ENCODE results near the gene OR1N2. TPM values are rescaled to one million over a fixed set of nuclear protein-coding genes. Genes with fewer than 3 reads are reported as not detected.
A peak's percentile ranks its signal among the peaks of the same experiment; 100 is the strongest.

Gene OR1N2
- total RNA-seq, 1 experiment from 2014 or later: not detected

- no peaks in the 10 kb centered on the region for H3K4me1 ChIP-seq (ENCODE audit: insufficient read depth, low read length, poor library complexity, severe bottlenecking)
- intact Hi-C loops (cut with micrococcal nuclease; ENCODE audit: unreplicated experiment): no loop called here
- H3K27me3 ChIP-seq (replicated peaks; ENCODE audit: insufficient read depth, low read depth, low read length, poor library complexity): no peaks in the 10 kb centered on the region
- no peak overlapping the region for H3K27ac ChIP-seq (ENCODE audit: low read depth, low read length, poor library complexity, severe bottlenecking)
- no peaks in the 10 kb centered on the region for H3K36me3 ChIP-seq (ENCODE audit: insufficient read depth, low read length, poor library complexity, severe bottlenecking)
- H3K9me3 ChIP-seq (ENCODE audit: low read depth, low read length, poor library complexity, severe bottlenecking): no peaks in the 10 kb centered on the region
- ChIA-PET CTCF (no interaction called here), POLR2A (ENCODE audit: low non-redundant PET) (no interaction called here)
- no peak overlapping the region for H3K4me3 ChIP-seq (ENCODE audit: low read depth, low read length, poor library complexity, severe bottlenecking)
- DNase-seq (ENCODE audit: low spot score): no peak
- BruUV-seq (replicated peaks): no TSS peak
- TF ChIP-seq EZH2 (IDR thresholded peaks at IDR 0.05; ENCODE audit: borderline replicate concordance, low read depth, low read length, poor library complexity, severe bottlenecking) (no peak), CTCF (conservative IDR thresholded peaks at IDR 0.05; ENCODE audit: low read depth, low read length) (no peak)
These were observed 8.5 kb downstream of the OR1N2 start for GRCh38 chr9:122561446-122561845.

GRCh38 chr9:122562134-122562760 is 9.3 kb downstream of the OR1N2 start:
- POLR2A ChIA-PET (ENCODE audit: low non-redundant PET): no interaction called here
- intact Hi-C loops (cut with micrococcal nuclease; ENCODE audit: unreplicated experiment): no loop called here
- H3K9me3 ChIP-seq (ENCODE audit: low read depth, low read length, poor library complexity, severe bottlenecking): no peaks in the 10 kb centered on the region
- no peak overlapping the region for H3K4me3 ChIP-seq (ENCODE audit: low read depth, low read length, poor library complexity, severe bottlenecking)
- H3K27ac ChIP-seq (ENCODE audit: low read depth, low read length, poor library complexity, severe bottlenecking): no peak overlapping the region
- peaks cover 4% of the 10 kb centered on the region for H3K27me3 ChIP-seq (replicated peaks; ENCODE audit: insufficient read depth, low read depth, low read length, poor library complexity)
- TF ChIP-seq CTCF (conservative IDR thresholded peaks at IDR 0.05; ENCODE audit: low read depth, low read length) (no peak), EZH2 (IDR thresholded peaks at IDR 0.05; ENCODE audit: borderline replicate concordance, low read depth, low read length, poor library complexity, severe bottlenecking) (no peak)
- CTCF ChIA-PET: no interaction called here
- no peaks in the 10 kb centered on the region for H3K4me1 ChIP-seq (ENCODE audit: insufficient read depth, low read length, poor library complexity, severe bottlenecking)
- peak; percentile 5 for DNase-seq (ENCODE audit: low spot score)
- H3K36me3 ChIP-seq (ENCODE audit: insufficient read depth, low read length, poor library complexity, severe bottlenecking): no peaks in the 10 kb centered on the region
- no TSS peak for BruUV-seq (replicated peaks)

- intact Hi-C loops (cut with micrococcal nuclease; ENCODE audit: unreplicated experiment): no loop called here
- DNase-seq (ENCODE audit: low spot score): no peak
- POLR2A ChIA-PET (ENCODE audit: low non-redundant PET): no interaction called here
- H3K4me1 ChIP-seq (ENCODE audit: insufficient read depth, low read length, poor library complexity, severe bottlenecking): no peaks in the 10 kb centered on the region
- no peak overlapping the region for H3K27ac ChIP-seq (ENCODE audit: low read depth, low read length, poor library complexity, severe bottlenecking)
- no peak overlapping the region for H3K4me3 ChIP-seq (ENCODE audit: low read depth, low read length, poor library complexity, severe bottlenecking)
- TF ChIP-seq CTCF (conservative IDR thresholded peaks at IDR 0.05; ENCODE audit: low read depth, low read length): no peak
- no peak for TF ChIP-seq EZH2 (IDR thresholded peaks at IDR 0.05; ENCODE audit: borderline replicate concordance, low read depth, low read length, poor library complexity, severe bottlenecking)
- no TSS peak for BruUV-seq (replicated peaks)
- no peaks in the 10 kb centered on the region for H3K36me3 ChIP-seq (ENCODE audit: insufficient read depth, low read length, poor library complexity, severe bottlenecking)
- peaks cover 5% of the 10 kb centered on the region for H3K27me3 ChIP-seq (replicated peaks; ENCODE audit: insufficient read depth, low read depth, low read length, poor library complexity)
- CTCF ChIA-PET: no interaction called here
- H3K9me3 ChIP-seq (ENCODE audit: low read depth, low read length, poor library complexity, severe bottlenecking): no peaks in the 10 kb centered on the region
These were observed 15.0 kb downstream of the OR1N2 start for GRCh38 chr9:122567901-122568300.

Data from A673 (cell line).